Right ventricle myocardium superior (tissue), 1 donor: ENCODE measurements around the gene KRTAP9-1. TPM values are rescaled to one million over a fixed set of nuclear protein-coding genes. Genes with fewer than 3 reads are reported as not detected.
"Not testable (repeated sequence)": the region's sequence is repeated elsewhere in the genome, so short reads cannot be mapped to it uniquely, and the experiment has no call there.

Experiments used
- ATAC-seq: fragments of 200-7000 bp; cut with Tn5 transposase; one replicate; pipeline ENCODE4 v1.9.1; 2020; ENCODE audit warnings: mild to moderate bottlenecking; ENCODE audit not compliant: poor library complexity
- DNase-seq: peaks from one replicate; pipeline ENCODE4 v3.0.0-alpha.2; 2020
- intact Hi-C: fragments of 100-400 bp; cut with DNase I; formaldehyde crosslinking; loops from one replicate; pipeline ENCODE4 v1.11.2; 2022
- total RNA-seq: library from RNA; stranded (reverse); fragmentation: NEBNext Ultra II Directional; extraction: Animal tissue kit (Norgen Biotek cat#: 25700); gene quantifications from one replicate; pipeline ENCODE4 v1.2.1, GENCODE V29; 2021
- donor health status: DM: no; HTN: yes; CAD: no; lungs with severe emphysema.

Gene KRTAP9-1
- total RNA-seq, 1 donor from 2014 or later, result not detected

- DNase-seq, result no peak
- intact Hi-C loops, result no loop called here
- no peak for ATAC-seq
These were observed 11.9 kb upstream of the KRTAP9-1 start, which contains the start of gene KRTAP4-2 for GRCh38 chr17:41177727-41178271. KRTAP4-2 (minus strand) TSS chr17:41178221; CDS start chr17:41178164, 57 bp downstream.

- DNase-seq, result no peak
- ATAC-seq, result no peak
- intact Hi-C loops, result no loop called here
These were observed 11.3 kb upstream of the KRTAP9-1 start for GRCh38 chr17:41178341-41178740.

DNA sequence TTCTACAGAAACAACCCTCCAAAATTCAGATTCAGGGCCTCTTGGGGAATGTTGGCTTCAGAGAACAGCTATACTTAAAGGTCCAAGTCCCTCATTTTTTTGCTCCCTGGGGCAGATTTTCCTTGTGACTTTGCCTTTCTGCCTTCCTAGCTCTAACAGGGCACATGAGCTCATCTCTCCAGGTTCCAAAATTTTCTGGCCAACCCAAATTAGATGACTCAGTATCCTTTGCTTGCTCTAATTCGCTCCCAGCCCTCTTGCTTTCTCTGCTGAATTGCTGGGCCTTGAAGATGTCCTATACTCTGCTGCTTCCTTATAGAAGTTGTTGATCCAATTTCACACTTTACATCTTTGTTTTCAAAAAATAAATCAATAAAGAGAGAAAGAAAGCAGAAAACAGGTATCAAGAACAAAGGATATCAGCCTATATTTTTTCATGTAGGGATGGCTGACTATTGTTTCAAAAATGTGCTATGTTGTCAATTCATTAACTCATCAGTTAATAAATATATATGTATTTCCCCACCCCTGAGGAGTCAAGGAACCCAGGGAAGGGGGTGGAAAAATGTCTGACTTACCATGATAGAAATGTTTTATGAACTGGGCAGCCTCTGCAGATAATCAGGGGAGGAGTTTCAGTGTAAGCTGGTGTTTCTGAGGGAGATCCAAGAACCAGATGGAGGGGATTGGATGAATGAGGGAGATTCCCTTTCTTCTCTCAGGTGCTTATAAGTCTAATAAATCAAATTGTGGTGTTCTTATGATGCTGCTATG lies 10.7 kb upstream of the KRTAP9-1 start:
- ATAC-seq (no peak), DNase-seq (no peak)
- intact Hi-C loops, result no loop called here

DNA sequence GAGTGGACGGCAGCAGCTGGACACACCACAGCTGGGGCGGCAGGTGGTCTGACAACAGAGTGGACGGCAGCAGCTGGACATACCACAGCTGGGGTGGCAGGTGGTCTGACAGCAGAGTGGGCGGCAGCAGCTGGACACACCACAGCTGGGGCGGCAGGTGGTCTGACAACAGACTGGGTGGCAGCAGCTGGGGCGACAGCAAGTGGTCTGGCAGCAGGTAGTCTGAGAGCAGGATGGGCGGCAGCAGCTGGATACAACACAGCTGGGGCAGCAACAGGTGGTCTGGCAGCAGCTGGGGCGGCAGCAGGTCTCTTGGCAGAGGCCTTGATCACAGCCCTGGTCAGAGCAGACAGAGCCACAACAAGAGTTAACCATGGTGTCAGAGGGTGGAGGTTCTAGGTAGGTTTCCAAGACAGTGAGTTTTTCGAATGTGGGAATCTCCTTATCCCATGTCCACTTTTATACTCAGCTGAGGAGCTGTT lies 5.2 kb upstream of the KRTAP9-1 start, which contains the start of gene KRTAP4-1:
Gene KRTAP4-1, minus strand, starts transcription at position 432 of the 482 bp plus-strand sequence. Its CDS starts 57 bp downstream, at position 375.
- intact Hi-C loops, result no loop called here
- DNase-seq (no peak), ATAC-seq (no peak)

DNA sequence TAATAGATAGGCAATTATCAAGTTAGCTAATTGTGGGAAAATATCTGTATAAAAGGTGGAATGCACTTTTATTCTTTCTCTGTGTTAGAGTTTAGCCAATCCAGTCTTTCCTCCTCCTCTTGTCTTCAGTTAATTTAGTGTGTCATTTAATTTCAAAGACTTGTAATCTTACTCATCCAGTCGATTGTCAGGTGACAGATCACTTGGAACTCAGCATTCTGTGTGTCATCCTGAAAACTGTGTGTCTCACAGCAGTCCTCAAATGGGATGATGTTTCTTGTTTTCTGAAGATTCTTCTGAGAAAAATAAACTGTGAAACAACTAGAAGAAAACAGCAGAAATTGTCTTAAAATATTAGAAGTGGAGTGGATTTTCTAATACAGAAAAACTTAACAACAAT lies 4.7 kb upstream of the KRTAP9-1 start:
- ATAC-seq (no peak), DNase-seq (no peak)
- intact Hi-C loops, result no loop called here

DNA sequence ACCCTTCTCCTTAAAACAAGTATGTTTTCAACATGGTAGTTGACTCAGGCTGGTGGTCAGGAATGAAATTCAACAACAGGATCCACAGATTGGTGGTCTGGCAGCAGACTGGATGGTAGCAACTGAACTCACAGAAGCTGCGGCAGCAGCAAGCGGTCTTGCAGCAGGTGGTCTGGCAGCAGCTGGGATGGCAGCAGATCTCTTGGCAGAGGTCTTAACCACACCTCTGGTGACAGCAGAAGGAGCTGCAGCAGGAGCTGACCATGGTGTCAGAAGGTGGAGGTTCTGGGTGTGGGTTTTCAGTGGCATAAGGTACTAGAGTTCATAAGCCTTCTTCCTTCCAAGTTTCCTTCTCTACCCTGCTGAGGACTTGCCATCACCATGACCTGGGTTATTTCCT lies 2.8 kb upstream of the KRTAP9-1 start:
- intact Hi-C loops, result no loop called here

GRCh38 chr17:41190328-41190727 lies 641 bp downstream of the KRTAP9-1 start:
- ATAC-seq, result no peak
- intact Hi-C loops, result no loop called here
- DNase-seq, result no peak

More for the DNA sequence above, 2.8 kb upstream of the KRTAP9-1 start:
- DNase-seq, result no peak
- no peak for ATAC-seq

DNA sequence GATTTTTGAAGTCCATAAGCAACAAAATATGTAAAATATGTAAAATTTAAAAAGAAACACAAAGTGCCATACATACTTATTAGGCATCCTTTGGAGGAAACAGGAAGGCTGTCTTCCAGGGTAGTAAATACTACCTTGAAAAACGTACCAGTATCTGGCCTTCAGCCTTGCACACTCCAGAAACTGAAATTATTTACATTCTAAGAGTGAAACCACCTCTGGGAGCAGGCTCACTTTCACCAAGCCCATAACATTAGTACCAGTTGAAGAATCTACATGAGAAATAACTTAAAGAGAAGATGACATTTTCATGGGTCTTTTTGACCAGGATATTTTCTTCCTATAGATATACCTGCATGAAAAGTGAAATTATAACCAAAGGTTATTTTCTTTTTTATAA lies 6.4 kb downstream of the KRTAP9-1 start:
- ATAC-seq (no peak), DNase-seq (no peak)
- intact Hi-C loops, result no loop called here

- DNase-seq (no peak), ATAC-seq (no peak)
- intact Hi-C loops, result no loop called here
These were observed 9.9 kb downstream of the KRTAP9-1 start for GRCh38 chr17:41199421-41200078.

- ATAC-seq (no peak), DNase-seq (no peak)
- intact Hi-C loops, result no loop called here
These were observed 22.3 kb downstream of the KRTAP9-1 start for GRCh38 chr17:41211845-41212466.

- ATAC-seq (no peak), DNase-seq (no peak)
- intact Hi-C loops, result no loop called here
These were observed 23.0 kb downstream of the KRTAP9-1 start for GRCh38 chr17:41212524-41213169.

- intact Hi-C loops, result no loop called here
- ATAC-seq (no peak), DNase-seq (no peak)
These were observed 26.0 kb downstream of the KRTAP9-1 start for GRCh38 chr17:41215681-41216080.

DNA sequence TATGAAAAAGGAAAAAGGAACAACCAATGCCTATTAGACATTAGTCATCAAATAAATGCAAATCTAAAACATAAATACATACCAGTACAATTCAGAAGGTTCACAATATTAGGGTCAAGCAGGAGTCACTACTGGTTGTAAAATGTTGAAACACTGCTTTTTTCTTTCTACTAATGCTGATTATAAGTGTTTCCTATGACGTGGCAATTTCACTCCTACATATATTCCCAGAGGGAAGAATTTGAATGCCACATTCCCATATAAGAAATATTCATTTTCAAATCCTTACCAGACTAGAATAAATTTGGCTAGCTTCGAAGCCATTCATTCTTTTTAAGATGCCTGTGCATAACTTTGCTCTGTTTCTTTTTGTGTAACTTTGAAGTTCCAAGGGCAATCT lies 34.1 kb downstream of the KRTAP9-1 start:
- intact Hi-C loops, result no loop called here
- DNase-seq (no peak), ATAC-seq (no peak)

DNA sequence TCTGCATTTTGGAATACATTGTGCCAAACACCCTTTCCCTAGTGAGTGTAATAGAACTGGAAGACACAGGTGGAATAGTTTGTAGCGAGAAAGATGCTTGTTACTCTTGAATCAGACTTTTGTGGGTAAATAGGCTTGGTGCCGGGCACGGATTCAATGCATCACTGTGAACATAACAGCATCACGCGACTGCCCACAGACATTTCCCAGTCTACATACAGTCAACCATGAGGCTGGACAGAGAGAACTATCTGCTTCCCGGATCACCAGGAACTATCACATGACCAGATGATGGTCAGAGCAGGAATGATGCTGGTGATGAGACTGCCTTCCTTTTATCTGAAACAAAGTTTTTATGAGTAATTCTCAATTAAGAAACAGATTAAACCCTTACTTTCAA lies 36.4 kb downstream of the KRTAP9-1 start:
- intact Hi-C loops, result no loop called here
- DNase-seq, result no peak

DNA sequence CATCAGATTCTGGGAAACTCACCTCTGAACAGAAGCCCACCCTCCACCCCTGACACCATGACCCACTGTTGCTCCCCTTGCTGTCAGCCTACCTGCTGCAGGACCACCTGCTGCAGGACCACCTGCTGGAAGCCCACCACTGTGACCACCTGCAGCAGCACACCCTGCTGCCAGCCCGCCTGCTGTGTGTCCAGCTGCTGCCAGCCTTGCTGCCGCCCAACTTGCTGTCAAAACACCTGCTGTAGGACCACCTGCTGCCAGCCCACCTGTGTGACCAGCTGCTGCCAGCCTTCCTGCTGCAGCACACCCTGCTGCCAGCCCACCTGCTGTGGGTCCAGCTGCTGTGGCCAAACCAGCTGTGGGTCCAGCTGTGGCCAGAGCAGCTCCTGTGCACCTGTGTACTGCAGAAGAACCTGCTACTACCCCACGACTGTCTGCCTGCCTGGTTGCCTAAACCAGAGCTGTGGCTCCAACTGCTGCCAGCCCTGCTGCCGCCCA lies 37.0 kb downstream of the KRTAP9-1 start, which contains the start of gene KRTAP9-2:
Gene KRTAP9-2, plus strand, starts transcription at position 51 of the 498 bp plus-strand sequence. Its CDS starts 7 bp downstream, at position 58.
- intact Hi-C loops, ATAC-seq, DNase-seq: not testable (repeated sequence)

More for the DNA sequence above, 36.4 kb downstream of the KRTAP9-1 start:
- ATAC-seq, result no peak

DNA sequence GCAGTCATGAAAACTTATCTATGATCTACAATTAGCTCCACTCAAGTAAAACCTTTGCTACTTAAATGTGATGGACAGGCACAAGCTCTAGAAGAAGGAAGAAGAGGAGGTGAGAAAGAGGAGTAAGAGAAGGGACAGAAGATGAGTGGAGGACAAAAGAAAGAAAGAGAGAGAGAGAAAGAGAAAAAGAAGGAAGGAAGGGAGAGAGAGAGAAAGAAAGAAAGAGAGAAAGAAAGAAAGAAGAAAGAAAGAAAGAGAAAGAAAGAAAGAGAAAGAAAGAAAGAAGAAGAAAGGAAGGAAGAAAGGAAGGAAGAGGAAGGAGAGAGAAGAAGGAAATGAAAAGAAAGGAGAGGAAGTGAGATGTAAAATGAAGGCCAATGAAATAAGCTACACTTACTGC lies 40.4 kb downstream of the KRTAP9-1 start:
- ATAC-seq (no peak), DNase-seq (no peak)
- intact Hi-C loops, result no loop called here

- no peak for ATAC-seq
- intact Hi-C loops, result no loop called here
- no peak for DNase-seq
These were observed 42.0 kb downstream of the KRTAP9-1 start for GRCh38 chr17:41231731-41232130.

DNA sequence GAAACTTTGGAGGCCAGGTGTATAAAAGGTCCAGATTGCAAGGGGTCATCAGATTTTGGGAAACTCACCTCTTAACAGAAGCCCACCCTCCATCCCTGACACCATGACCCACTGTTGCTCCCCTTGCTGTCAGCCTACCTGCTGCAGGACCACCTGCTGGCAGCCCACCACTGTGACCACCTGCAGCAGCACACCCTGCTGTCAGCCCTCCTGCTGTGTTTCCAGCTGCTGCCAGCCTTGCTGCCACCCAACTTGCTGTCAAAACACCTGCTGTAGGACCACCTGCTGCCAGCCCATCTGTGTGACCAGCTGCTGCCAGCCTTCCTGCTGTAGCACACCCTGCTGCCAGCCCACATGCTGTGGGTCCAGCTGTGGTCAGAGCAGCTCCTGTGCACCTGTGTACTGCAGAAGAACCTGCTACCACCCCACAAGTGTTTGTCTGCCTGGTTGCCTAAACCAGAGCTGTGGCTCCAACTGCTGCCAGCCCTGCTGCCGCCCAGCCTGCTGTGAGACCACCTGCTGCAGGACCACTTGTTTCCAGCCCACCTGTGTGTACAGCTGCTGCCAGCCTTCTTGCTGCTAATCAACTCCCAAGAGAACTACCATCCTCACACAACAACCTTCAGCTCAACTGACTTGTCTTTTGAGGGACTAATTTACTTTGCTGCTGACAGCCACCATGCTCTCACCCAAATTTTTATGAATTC lies 42.9 kb downstream of the KRTAP9-1 start, which contains the start of gene KRTAP9-3:
Gene KRTAP9-3, plus strand, starts transcription at position 51 of the 707 bp plus-strand sequence. Its CDS starts 53 bp downstream, at position 104.
- ATAC-seq, DNase-seq, intact Hi-C loops: not testable (repeated sequence)
